ENCODE results near the gene B3GAT3. TPM values are rescaled to one million over a fixed set of nuclear protein-coding genes. Genes with fewer than 3 reads are reported as not detected.

The B3GAT3 gene
- total RNA-seq, 1 experiment from 2014 or later = 65.8 TPM

GRCh38 chr11:62595124-62595523 is 26.7 kb downstream of the B3GAT3 start:
- DNase-seq (no peak), ATAC-seq (no peak)
- H3K27ac ChIP-seq (ENCODE audit: low read length) = no peak overlapping the region
- no peak overlapping the region for H2AFZ ChIP-seq (ENCODE audit: low read length)
- H3K4me1 ChIP-seq (ENCODE audit: insufficient read depth, low read length) = peaks cover 25% of the 10 kb centered on the region
- H3F3A ChIP-seq (ENCODE audit: low read length, unreplicated experiment) = peaks cover 7% of the 10 kb centered on the region
- no peak overlapping the region for H3K9ac ChIP-seq (ENCODE audit: low read length)
- H3K4me2 ChIP-seq (ENCODE audit: low read length) = no peak overlapping the region
- CTCF ChIA-PET = interaction anchor here (0.5 kb wide), 1 partner anchor 201 kb away, joined by 3 read pairs; no protein-coding TSS in a partner anchor
- no peak overlapping the region for H3K4me3 ChIP-seq (ENCODE audit: low read length)
- peaks cover 40% of the 10 kb centered on the region for H3K79me2 ChIP-seq (ENCODE audit: low read length)
- POLR2A ChIA-PET (ENCODE audit: unreplicated experiment) = no interaction called here
- intact Hi-C loops (cut with micrococcal nuclease) = no loop called here
- H3K9me2 ChIP-seq (replicated peaks; ENCODE audit: low read length) = no peaks in the 10 kb centered on the region
- BruUV-seq (replicated peaks) = no TSS peak
- peaks cover 58% of the 10 kb centered on the region for H3K36me3 ChIP-seq (ENCODE audit: low read depth, low read length)
- no peaks in the 10 kb centered on the region for H3K27me3 ChIP-seq (ENCODE audit: low read length)
- no peaks in the 10 kb centered on the region for H4K20me1 ChIP-seq (ENCODE audit: low read length)
- TF ChIP-seq CTCF (conservative IDR thresholded peaks at IDR 0.05; ENCODE audit: low read depth, low read length) (no peak), EZH2phosphoT487 (IDR thresholded peaks at IDR 0.05; ENCODE audit: borderline replicate concordance, low read length) (no peak), EZH2 (IDR thresholded peaks at IDR 0.05; ENCODE audit: low read length, unreplicated experiment) (no peak)
- no peaks in the 10 kb centered on the region for H3K9me3 ChIP-seq (ENCODE audit: low read length)

DNA sequence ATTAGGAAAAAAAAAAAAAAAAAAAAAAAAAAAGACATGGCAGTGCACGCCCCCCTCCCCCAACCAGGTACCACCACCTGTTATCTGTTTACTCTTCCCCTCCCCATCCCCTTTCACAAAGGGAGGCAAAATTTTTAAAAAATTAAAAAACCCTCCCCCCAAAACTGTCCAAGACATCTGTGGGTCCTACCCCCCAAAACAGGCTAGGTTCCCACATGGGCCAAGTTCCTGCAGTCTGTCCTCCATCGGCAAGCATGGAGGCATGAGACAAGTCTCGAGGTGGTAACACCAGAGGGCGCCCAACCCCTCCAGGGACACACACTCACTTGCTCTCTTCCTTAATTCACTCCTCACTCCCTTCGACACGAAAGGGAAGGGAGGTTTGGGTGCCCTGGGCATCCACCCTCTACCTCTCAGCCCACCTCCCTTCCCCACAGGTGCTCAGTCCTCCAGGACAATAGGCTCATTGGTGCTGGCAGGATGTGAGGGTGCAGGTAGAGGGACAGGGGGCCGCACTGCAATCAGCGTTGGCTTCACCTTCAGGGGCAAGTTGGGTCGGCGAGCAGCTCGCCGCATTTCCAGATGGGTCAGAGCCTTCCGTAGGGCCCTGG is 28.2 kb downstream of the B3GAT3 start:
- Histone ChIP-seq H3K27ac (ENCODE audit: low read length) (no peak overlapping the region), H3K79me2 (ENCODE audit: low read length) (peaks cover 32% of the 10 kb centered on the region), H3K27me3 (ENCODE audit: low read length) (no peaks in the 10 kb centered on the region), H3F3A (ENCODE audit: low read length, unreplicated experiment) (peaks cover 7% of the 10 kb centered on the region), H3K4me3 (ENCODE audit: low read length) (no peak overlapping the region), H3K9ac (ENCODE audit: low read length) (no peak overlapping the region), H3K9me3 (ENCODE audit: low read length) (no peaks in the 10 kb centered on the region), H2AFZ (ENCODE audit: low read length) (no peak overlapping the region), H3K9me2 (replicated peaks; ENCODE audit: low read length) (no peaks in the 10 kb centered on the region), H3K36me3 (ENCODE audit: low read depth, low read length) (peaks cover 50% of the 10 kb centered on the region), H3K4me1 (ENCODE audit: insufficient read depth, low read length) (peaks cover 16% of the 10 kb centered on the region), H4K20me1 (ENCODE audit: low read length) (no peaks in the 10 kb centered on the region), H3K4me2 (ENCODE audit: low read length) (no peak overlapping the region)
- no peak for TF ChIP-seq EZH2phosphoT487 (IDR thresholded peaks at IDR 0.05; ENCODE audit: borderline replicate concordance, low read length)
- TF ChIP-seq CTCF (conservative IDR thresholded peaks at IDR 0.05; ENCODE audit: low read depth, low read length) = peak; percentile 79
- BruUV-seq (replicated peaks) = no TSS peak
- DNase-seq (peak; percentile 71), ATAC-seq (no peak)
- intact Hi-C loops (cut with micrococcal nuclease) = loop anchor here (5.0 kb wide), 1 partner anchor 59 kb away; the partner anchor contains the start of gene INTS5
- POLR2A ChIA-PET (ENCODE audit: unreplicated experiment) = interaction anchor here (3.1 kb wide), 1 partner anchor 20 kb away, joined by 23 read pairs; the partner anchor contains the start of gene EEF1G
- CTCF ChIA-PET = interaction anchor here (0.8 to 1.5 kb wide), 2 partner anchors 12 to 18 kb away, joined by 3 to 9 read pairs; no protein-coding TSS in a partner anchor

DNA sequence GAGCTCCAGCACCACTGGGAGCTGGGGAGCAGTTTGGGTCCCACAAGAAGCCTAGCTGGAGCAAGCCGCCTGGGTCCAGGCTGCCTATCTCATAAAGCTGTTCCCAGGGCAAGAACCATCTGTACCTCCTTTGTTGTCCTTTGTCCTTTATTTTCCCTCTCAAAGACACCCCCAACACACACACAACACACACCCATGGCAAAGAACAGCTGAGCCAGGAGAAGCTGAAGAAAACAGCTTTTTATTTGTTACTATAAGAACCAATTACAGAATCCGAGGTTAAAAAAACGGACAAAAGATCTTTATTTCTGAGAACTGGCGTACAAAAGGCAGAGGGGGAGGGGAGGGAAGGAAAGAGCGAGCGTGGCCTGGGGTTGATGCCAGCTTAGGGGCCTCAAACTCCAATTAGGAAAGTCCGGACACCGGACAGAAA is 28.8 kb downstream of the B3GAT3 start:
- BruUV-seq (replicated peaks) = no TSS peak
- CTCF ChIA-PET = interaction anchor here (1.5 kb wide), 1 partner anchor 19 kb away, joined by 9 read pairs; no protein-coding TSS in a partner anchor
- Histone ChIP-seq H3K27me3 (ENCODE audit: low read length) (no peaks in the 10 kb centered on the region), H3K36me3 (ENCODE audit: low read depth, low read length) (peaks cover 45% of the 10 kb centered on the region), H4K20me1 (ENCODE audit: low read length) (no peaks in the 10 kb centered on the region), H3K79me2 (ENCODE audit: low read length) (peaks cover 27% of the 10 kb centered on the region), H3F3A (ENCODE audit: low read length, unreplicated experiment) (peaks cover 7% of the 10 kb centered on the region), H3K27ac (ENCODE audit: low read length) (no peak overlapping the region), H3K9ac (ENCODE audit: low read length) (no peak overlapping the region), H3K4me1 (ENCODE audit: insufficient read depth, low read length) (peaks cover 16% of the 10 kb centered on the region), H3K4me3 (ENCODE audit: low read length) (no peak overlapping the region), H3K4me2 (ENCODE audit: low read length) (no peak overlapping the region), H3K9me2 (replicated peaks; ENCODE audit: low read length) (no peaks in the 10 kb centered on the region), H2AFZ (ENCODE audit: low read length) (no peak overlapping the region), H3K9me3 (ENCODE audit: low read length) (no peaks in the 10 kb centered on the region)
- intact Hi-C loops (cut with micrococcal nuclease) = loop anchor here (5.0 kb wide), 1 partner anchor 59 kb away; the partner anchor contains the start of gene INTS5
- DNase-seq (no peak), ATAC-seq (no peak)
- POLR2A ChIA-PET (ENCODE audit: unreplicated experiment) = interaction anchor here (2.5 to 3.1 kb wide), 2 partner anchors 8 to 19 kb away, joined by 23 to 29 read pairs; partner anchors contain the start of genes EEF1G and MTA2
- TF ChIP-seq EZH2phosphoT487 (IDR thresholded peaks at IDR 0.05; ENCODE audit: borderline replicate concordance, low read length) = no peak
- TF ChIP-seq CTCF (conservative IDR thresholded peaks at IDR 0.05; ENCODE audit: low read depth, low read length) = no peak
- TF ChIP-seq EZH2 (IDR thresholded peaks at IDR 0.05; ENCODE audit: low read length, unreplicated experiment) = no peak

Measured in PC-3 (cell line).